ENCODE data around the gene DDOST. TPM values are rescaled to one million over a fixed set of nuclear protein-coding genes. Genes with fewer than 3 reads are reported as not detected.

The DDOST gene
- polyA plus RNA-seq, 2 of the 4 experiments (the other 2 are of a cell fraction) = 158 to 231 TPM

- no peak for DNase-seq (ENCODE audit: low read depth in 1 of 2, low spot score in 1 of 2)
- Histone ChIP-seq H3K9me3 (no peaks in the 10 kb centered on the region), H3K4me2 (no peak overlapping the region), H3K27ac (no peak overlapping the region), H3K4me3 (no peak overlapping the region), H3K4me1 (no peaks in the 10 kb centered on the region)
- TF ChIP-seq CHD2 (IDR thresholded peaks at IDR 0.05; ENCODE audit: low read length, partially characterized antibody) = no peak
- ATAC-seq = no peak; a peak in 1 of 6 replicates
- WGBS (ENCODE audit: missing lambda C conversion rate) = 83% methylated on average over 15 of the region's 26 CpGs
- ChIA-PET POLR2A (no interaction called here), CTCF (interaction anchor here (0.9 to 1.0 kb wide), 2 partner anchors 8 to 513 kb away, joined by 3 read pairs; no protein-coding TSS in a partner anchor)
- no peak for FAIRE-seq
Observed at GRCh38 chr1:20686883-20687725, 25.9 kb upstream of the DDOST start.

- H3K9me3 ChIP-seq = no peaks in the 10 kb centered on the region
- 89% methylated on average over 11 of the region's 12 CpGs for WGBS (ENCODE audit: missing lambda C conversion rate)
- no peak for FAIRE-seq
- ATAC-seq = no peak
- TF ChIP-seq FOSB (CRISPR knock-in tag; IDR thresholded peaks at IDR 0.05) = no peak
- no peak for TF ChIP-seq CBX8 (IDR thresholded peaks at IDR 0.05)
- TF ChIP-seq TP53 (CRISPR knock-in tag; IDR thresholded peaks at IDR 0.05) = no peak
- TF ChIP-seq PBX3 (IDR thresholded peaks at IDR 0.05) = no peak
- no peak for TF ChIP-seq FOXS1 (CRISPR knock-in tag; IDR thresholded peaks at IDR 0.05)
- no peak for TF ChIP-seq ZSCAN20 (CRISPR knock-in tag; IDR thresholded peaks at IDR 0.05)
- no peak for TF ChIP-seq HMGXB4 (CRISPR knock-in tag; IDR thresholded peaks at IDR 0.05; ENCODE audit: borderline replicate concordance)
- TF ChIP-seq USF2 (IDR thresholded peaks at IDR 0.05) = no peak
- no peak for TF ChIP-seq ELK1 (IDR thresholded peaks at IDR 0.05; ENCODE audit: low read depth, low read length)
- TF ChIP-seq HES2 (IDR thresholded peaks at IDR 0.05) = no peak
- no peak for TF ChIP-seq POLR2A (IDR thresholded peaks at IDR 0.05; ENCODE audit: low read length)
- no peak for TF ChIP-seq REST (IDR thresholded peaks at IDR 0.05)
- no peak for TF ChIP-seq ZC3H11A (IDR thresholded peaks at IDR 0.05)
- POLR2A ChIA-PET = no interaction called here
- H3K4me2 ChIP-seq = no peak overlapping the region
- no peaks in the 10 kb centered on the region for H3K4me1 ChIP-seq
- CTCF ChIA-PET = no interaction called here
- H3K27ac ChIP-seq = no peak overlapping the region
- no peak overlapping the region for H3K4me3 ChIP-seq
- DNase-seq (ENCODE audit: low read depth in 1 of 2, low spot score in 1 of 2) = no peak
Observed at GRCh38 chr1:20685741-20686140, 24.6 kb upstream of the DDOST start.

All from A549 (cell line).